PC-9 (cell line): ENCODE measurements around the gene CPB1. TPM values are rescaled to one million over a fixed set of nuclear protein-coding genes. Genes with fewer than 3 reads are reported as not detected.

Experiments
- BruUV-seq: library from RNA; stranded (reverse); fragments of 400-500 nt; replicated peaks from 2 replicates; lab custom pipeline; 2021; lab: Mats Ljungman, UMichigan
- CTCF ChIA-PET: fragments of 300-600 bp; sonication (Branson Sonifier 250); formaldehyde crosslinking; loops from one replicate; lab custom pipeline; 2022; ENCODE audit warnings: antibody characterized with exemption; lab: Charles Lee
- POLR2A ChIA-PET: fragments of 300-600 bp; sonication (Branson Sonifier 250); formaldehyde crosslinking; loops from one replicate; lab custom pipeline; 2022; ENCODE audit warnings: antibody characterized with exemption; ENCODE audit not compliant: unreplicated experiment; lab: Charles Lee
- DNase-seq, 2 experiments: peaks; one replicate each; pipeline versions ENCODE4 v3.0.0 to v3.0.0-alpha.2; 2015 to 2022; ENCODE audit warnings: mixed read lengths in 1 of 2
- H2AFZ ChIP-seq: fragments of 200-600 bp; sonication (generic); 2 replicates; pipeline ENCODE4 v1.8.1; 2017; ENCODE audit warnings: antibody characterized with exemption
- H3F3A ChIP-seq: fragments of 200-600 bp; sonication (generic); 2 replicates; pipeline ENCODE4 v1.8.1; 2017; ENCODE audit warnings: antibody characterized with exemption, mild to moderate bottlenecking, low read depth; ENCODE audit not compliant: insufficient read depth
- H3K27ac ChIP-seq: fragments of 200-600 bp; sonication (generic); 2 replicates; pipeline ENCODE4 v1.6.1; 2016; ENCODE audit warnings: mixed run types
- H3K27me3 ChIP-seq: fragments of 200-600 bp; sonication (generic); 2 replicates; pipeline ENCODE4 v1.6.1; 2016; ENCODE audit warnings: low read depth, mixed run types; ENCODE audit not compliant: insufficient read depth
- H3K36me3 ChIP-seq: fragments of 200-600 bp; sonication (generic); 2 replicates; pipeline ENCODE4 v1.6.1; 2016; ENCODE audit warnings: low read depth, mixed run types
- H3K4me1 ChIP-seq: fragments of 200-600 bp; sonication (generic); replicated peaks from 2 replicates; pipeline ENCODE4 v1.6.1; 2016; ENCODE audit warnings: mixed run types; ENCODE audit not compliant: insufficient read depth
- H3K4me2 ChIP-seq: fragments of 200-600 bp; sonication (generic); 2 replicates; pipeline ENCODE4 v1.6.1; 2017; ENCODE audit warnings: mixed run types
- H3K4me3 ChIP-seq: fragments of 200-600 bp; sonication (generic); 2 replicates; pipeline ENCODE4 v1.6.1; 2016; ENCODE audit warnings: mixed run types
- H3K79me2 ChIP-seq: fragments of 200-600 bp; sonication (generic); 2 replicates; pipeline ENCODE4 v1.6.1; 2017; ENCODE audit warnings: low read depth, mixed run types
- H3K9me2 ChIP-seq: fragments of 200-600 bp; sonication (generic); 2 replicates; pipeline ENCODE4 v1.8.1; 2017; ENCODE audit warnings: mild to moderate bottlenecking; ENCODE audit not compliant: insufficient read depth
- H3K9me3 ChIP-seq: fragments of 200-600 bp; sonication (generic); 2 replicates; pipeline ENCODE4 v1.8.1; 2016; ENCODE audit warnings: low read depth; ENCODE audit not compliant: insufficient read depth
- H4K20me1 ChIP-seq: fragments of 200-600 bp; sonication (generic); 2 replicates; pipeline ENCODE4 v1.8.1; 2017; ENCODE audit not compliant: insufficient read depth
- CTCF ChIP-seq: fragments of 200-600 bp; sonication (generic); conservative IDR thresholded peaks from 2 replicates; pipeline ENCODE4 v1.6.1; 2017; ENCODE audit warnings: mixed run types, antibody characterized with exemption, mild to moderate bottlenecking, moderate library complexity
- EZH2 ChIP-seq: fragments of 200-600 bp; sonication (generic); IDR thresholded peaks from 2 replicates; pipeline ENCODE4 v1.8.0; 2017; ENCODE audit warnings: antibody characterized with exemption, low read depth
- intact Hi-C: fragments of 100-400 bp; cut with micrococcal nuclease; formaldehyde crosslinking; loops from one replicate; pipeline ENCODE4 v1.10.0; 2022; ENCODE audit not compliant: unreplicated experiment
- total RNA-seq: library from RNA; stranded (reverse); gene quantifications from 2 replicates; pipeline ENCODE4 v1.2.3, GENCODE V29; 2021

The CPB1 gene
- total RNA-seq, 1 experiment from 2014 or later: not detected

- Histone ChIP-seq H4K20me1 (no peaks in the 10 kb centered on the region), H3K9me3 (no peaks in the 10 kb centered on the region), H3K9me2 (no peaks in the 10 kb centered on the region; the same call in 1 of the 2 replicates), H3K4me2 (no peak overlapping the region), H3K36me3 (no peaks in the 10 kb centered on the region), H3F3A (no peaks in the 10 kb centered on the region), H3K4me1 (no peaks in the 10 kb centered on the region), H3K79me2 (no peaks in the 10 kb centered on the region), H3K27me3 (no peaks in the 10 kb centered on the region), H3K27ac (no peak overlapping the region), H2AFZ (no peak overlapping the region), H3K4me3 (no peak overlapping the region)
- POLR2A ChIA-PET: no interaction called here
- intact Hi-C loops: no loop called here
- DNase-seq: no peak
- TF ChIP-seq CTCF: no peak
- no peak for TF ChIP-seq EZH2
- BruUV-seq: no TSS peak
- CTCF ChIA-PET: no interaction called here
These were observed 38.6 kb downstream of the CPB1 start for GRCh38 chr3:148866261-148866660.

- ChIA-PET CTCF (no interaction called here), POLR2A (no interaction called here)
- Histone ChIP-seq H3K4me1 (no peaks in the 10 kb centered on the region), H4K20me1 (no peaks in the 10 kb centered on the region), H3K9me2 (no peaks in the 10 kb centered on the region), H3K9me3 (no peaks in the 10 kb centered on the region), H2AFZ (no peak overlapping the region), H3K4me2 (no peak overlapping the region), H3K27me3 (no peaks in the 10 kb centered on the region), H3K36me3 (no peaks in the 10 kb centered on the region), H3K79me2 (no peaks in the 10 kb centered on the region), H3K4me3 (no peak overlapping the region), H3K27ac (no peak overlapping the region), H3F3A (no peaks in the 10 kb centered on the region)
- DNase-seq: no peak
- no TSS peak for BruUV-seq
- intact Hi-C loops: no loop called here
- TF ChIP-seq CTCF: no peak
These were observed 45.8 kb downstream of the CPB1 start for GRCh38 chr3:148873270-148873927.

GRCh38 chr3:148873977-148874376, 46.4 kb downstream of the CPB1 start:
- ChIA-PET CTCF (interaction anchor here (0.6 kb wide), 1 partner anchor 82 kb away, joined by 3 read pairs; no protein-coding TSS in a partner anchor), POLR2A (no interaction called here)
- DNase-seq: no peak
- no peaks in the 10 kb centered on the region for H3K27me3 ChIP-seq
- no peaks in the 10 kb centered on the region for H3K9me3 ChIP-seq
- H3F3A ChIP-seq: no peaks in the 10 kb centered on the region
- H3K4me3 ChIP-seq: no peak overlapping the region
- TF ChIP-seq CTCF (no peak), EZH2 (no peak)
- BruUV-seq: no TSS peak
- no peak overlapping the region for H3K4me2 ChIP-seq
- intact Hi-C loops: no loop called here
- no peak overlapping the region for H3K27ac ChIP-seq
- no peak overlapping the region for H2AFZ ChIP-seq
- H4K20me1 ChIP-seq: no peaks in the 10 kb centered on the region
- no peaks in the 10 kb centered on the region for H3K4me1 ChIP-seq
- H3K9me2 ChIP-seq: no peaks in the 10 kb centered on the region
- H3K79me2 ChIP-seq: no peaks in the 10 kb centered on the region
- H3K36me3 ChIP-seq: no peaks in the 10 kb centered on the region
